Dermis lymphatic vessel endothelial cell (primary cell): Measurements from ENCODE around the gene PCSK1N. TPM values are rescaled to one million over a fixed set of nuclear protein-coding genes. Genes with fewer than 3 reads are reported as not detected.

ENCODE experiments used
- total RNA-seq: library from RNA; depleted of rRNA; stranded (reverse); fragments of >200 nt; gene quantifications from 2 replicates; pipeline ENCODE4 v1.2.1, GENCODE V29; 2014

PCSK1N gene, protein sequence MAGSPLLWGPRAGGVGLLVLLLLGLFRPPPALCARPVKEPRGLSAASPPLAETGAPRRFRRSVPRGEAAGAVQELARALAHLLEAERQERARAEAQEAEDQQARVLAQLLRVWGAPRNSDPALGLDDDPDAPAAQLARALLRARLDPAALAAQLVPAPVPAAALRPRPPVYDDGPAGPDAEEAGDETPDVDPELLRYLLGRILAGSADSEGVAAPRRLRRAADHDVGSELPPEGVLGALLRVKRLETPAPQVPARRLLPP
- 0.09 and 0.11 TPM in 2 replicates for total RNA-seq

DNA sequence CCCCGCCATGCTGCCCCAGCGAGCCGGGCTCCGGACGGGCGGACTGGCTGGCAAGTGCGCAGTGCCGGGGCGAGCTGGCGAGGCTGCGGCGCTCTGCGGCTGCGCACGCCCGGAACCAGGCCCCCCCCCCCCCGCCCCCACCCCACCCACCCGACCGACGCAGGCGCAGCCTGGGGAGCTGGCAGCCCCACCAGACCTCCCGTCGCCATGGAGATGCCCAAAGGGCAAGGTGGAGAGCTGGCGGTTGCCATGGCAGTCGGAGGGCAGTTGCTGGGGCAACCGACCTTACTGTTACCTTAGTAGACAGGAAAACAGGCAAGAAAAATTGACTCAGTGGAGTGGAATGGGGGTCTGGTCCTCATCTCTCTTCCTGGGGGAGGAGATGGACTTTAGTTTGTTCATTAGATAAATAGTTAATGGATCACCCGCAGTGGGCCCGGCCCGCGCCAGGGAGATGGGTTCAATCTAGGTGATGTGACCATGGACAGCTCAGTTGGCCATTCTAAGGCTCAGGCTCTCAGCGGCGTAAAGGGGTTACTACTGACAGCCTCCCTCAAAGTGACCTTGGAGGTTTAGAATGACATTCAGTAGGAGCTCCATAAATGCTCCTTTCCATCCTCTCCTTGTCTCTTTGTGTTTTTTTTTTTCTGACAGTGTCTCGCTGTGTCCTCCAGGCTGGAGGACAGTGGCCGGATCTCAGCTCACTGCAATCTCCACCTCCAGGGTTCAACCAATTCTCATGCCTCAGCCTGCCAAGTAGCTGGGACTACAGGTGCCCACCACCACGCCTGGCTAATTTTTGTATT is at the start of gene PCSK1N:
PCSK1N (minus strand) TSS at position 87 of the 806 bp plus-strand sequence; CDS start at position 9, 78 bp downstream.

GRCh38 chrX:48826135-48826875 is 9.1 kb downstream of the PCSK1N start, which contains the start of gene ERAS:
ERAS (plus strand) TSS chrX:48826513; CDS start chrX:48829124, 2,611 bp downstream.

GRCh38 chrX:48801280-48802088 is 33.9 kb downstream of the PCSK1N start, which contains the start of gene HDAC6:
HDAC6 (plus strand) TSS chrX:48802067; CDS start chrX:48802693, 626 bp downstream.

GRCh38 chrX:48786341-48786800 is 49.0 kb downstream of the PCSK1N start, which contains the start of gene GATA1:
GATA1 (plus strand) TSS chrX:48786590; CDS start chrX:48791110, 4,520 bp downstream.

Other genes starting within 250 kb of the PCSK1N start
- 98.9 and 107 TPM in 2 replicates for gene WDR13, start 238.1 kb downstream of the PCSK1N start, total RNA-seq
- not detected in 2 replicates for gene WAS, start 151.8 kb downstream of the PCSK1N start, total RNA-seq
- 2.7 and 3.1 TPM in 2 replicates for gene SUV39H1, start 138.9 kb downstream of the PCSK1N start, total RNA-seq
- gene GLOD5, start 73.9 kb downstream of the PCSK1N start, total RNA-seq, result not detected in 2 replicates
- gene GATA1, start 49.0 kb downstream of the PCSK1N start, total RNA-seq, result not detected in 2 replicates
- gene HDAC6, start 33.5 kb downstream of the PCSK1N start, total RNA-seq, result 21.7 and 25.2 TPM in 2 replicates
- gene ERAS, start 9.1 kb downstream of the PCSK1N start, total RNA-seq, result not detected in 2 replicates
- 18.6 and 20.2 TPM in 2 replicates for gene TIMM17B, start 62.2 kb upstream of the PCSK1N start, total RNA-seq
- 73.4 and 80.2 TPM in 2 replicates for gene PQBP1, start 62.3 kb upstream of the PCSK1N start, total RNA-seq
- 7.8 and 11.9 TPM in 2 replicates for gene SLC35A2, start 76.0 kb upstream of the PCSK1N start, total RNA-seq
- 3.0 and 3.4 TPM in 2 replicates for gene PIM2, start 83.4 kb upstream of the PCSK1N start, total RNA-seq
- 25.8 and 26.0 TPM in 2 replicates for gene OTUD5, start 122.0 kb upstream of the PCSK1N start, total RNA-seq
- gene KCND1, start 136.2 kb upstream of the PCSK1N start, total RNA-seq, result 0.09 and 0.22 TPM in 2 replicates
- gene GRIPAP1, start 166.7 kb upstream of the PCSK1N start, total RNA-seq, result 14.7 and 17.6 TPM in 2 replicates
- 9.2 and 10.8 TPM in 2 replicates for gene TFE3, start 207.7 kb upstream of the PCSK1N start, total RNA-seq
- gene CCDC120, start 223.4 kb upstream of the PCSK1N start, total RNA-seq, result 0.52 and 0.54 TPM in 2 replicates
- 3.2 and 3.5 TPM in 2 replicates for gene PRAF2, start 238.4 kb upstream of the PCSK1N start, total RNA-seq
- 15.4 and 22.4 TPM in 2 replicates for gene WDR45, start 244.3 kb upstream of the PCSK1N start, total RNA-seq